ENCODE measurements around the gene ATF7IP2. TPM values are rescaled to one million over a fixed set of nuclear protein-coding genes. Genes with fewer than 3 reads are reported as not detected.
"Not testable (repeated sequence)": the region's sequence is repeated elsewhere in the genome, so short reads cannot be mapped to it uniquely, and the experiment has no call there.

The ATF7IP2 gene
- total RNA-seq, 2 donors from 2014 or later, result 23.0 to 33.2 TPM

DNA sequence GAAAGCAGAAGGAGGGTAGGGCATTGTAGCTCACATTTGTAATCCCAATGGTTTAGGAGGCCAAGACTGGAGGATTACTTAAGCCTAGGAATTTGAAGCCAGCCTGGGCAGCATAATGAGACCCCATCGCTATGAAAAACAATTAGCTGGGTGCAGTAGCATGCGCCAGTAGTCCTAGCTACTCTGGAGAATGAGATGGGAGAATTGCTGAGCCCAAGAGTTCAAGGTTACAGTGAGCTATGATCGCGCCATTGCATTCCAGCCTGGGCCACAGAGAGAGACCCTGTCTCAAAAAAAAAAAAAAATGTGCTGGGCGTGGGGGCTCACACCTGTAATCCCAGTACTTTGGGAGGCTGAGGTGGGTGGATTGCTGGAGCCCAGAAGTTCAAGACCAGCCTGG, 5.0 kb downstream of the ATF7IP2 start:
- H3K27me3 Mint-ChIP-seq, result no peaks in the 10 kb centered on the region
- DNase-seq (ENCODE audit: low spot score) (no peak), ATAC-seq (no peak)
- no peak overlapping the region for H3K27ac Mint-ChIP-seq
- H3K9me3 Mint-ChIP-seq, result no peaks in the 10 kb centered on the region
- peaks cover 38 to 39% of the 10 kb centered on the region in 2 donors for H3K4me1 Mint-ChIP-seq (ENCODE audit: low read depth in 2 of 2)
- no peak overlapping the region for H3K4me3 Mint-ChIP-seq
- peaks cover 14% of the 10 kb centered on the region for H3K36me3 Mint-ChIP-seq

DNA sequence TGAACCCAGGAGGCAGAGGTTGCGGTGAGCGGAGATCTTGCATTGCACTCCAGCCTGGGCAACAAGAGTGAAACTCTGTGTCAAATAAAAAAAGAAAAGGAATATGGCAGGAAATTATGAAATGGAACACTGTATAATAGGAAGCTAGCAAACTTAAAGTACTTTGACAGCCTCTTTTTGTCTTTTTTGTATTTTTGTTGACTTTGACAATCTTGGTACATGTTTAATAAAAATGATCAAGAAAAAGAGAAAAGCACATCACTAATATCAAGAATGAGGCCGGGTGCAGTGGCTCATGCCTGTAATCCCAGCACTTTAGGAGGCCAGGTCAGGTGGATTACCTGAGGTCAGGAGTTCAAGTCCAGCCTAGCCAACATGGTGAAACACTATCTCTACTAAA, 5.5 kb downstream of the ATF7IP2 start:
- no peak for ATAC-seq
- no peaks in the 10 kb centered on the region for H3K9me3 Mint-ChIP-seq
- H3K36me3 Mint-ChIP-seq, result peaks cover 14% of the 10 kb centered on the region
- H3K27ac Mint-ChIP-seq, result no peak overlapping the region
- no peaks in the 10 kb centered on the region for H3K27me3 Mint-ChIP-seq
- no peak for DNase-seq (ENCODE audit: low spot score)
- peaks cover 37 to 38% of the 10 kb centered on the region in 2 donors for H3K4me1 Mint-ChIP-seq (ENCODE audit: low read depth in 2 of 2)
- no peak overlapping the region for H3K4me3 Mint-ChIP-seq

DNA sequence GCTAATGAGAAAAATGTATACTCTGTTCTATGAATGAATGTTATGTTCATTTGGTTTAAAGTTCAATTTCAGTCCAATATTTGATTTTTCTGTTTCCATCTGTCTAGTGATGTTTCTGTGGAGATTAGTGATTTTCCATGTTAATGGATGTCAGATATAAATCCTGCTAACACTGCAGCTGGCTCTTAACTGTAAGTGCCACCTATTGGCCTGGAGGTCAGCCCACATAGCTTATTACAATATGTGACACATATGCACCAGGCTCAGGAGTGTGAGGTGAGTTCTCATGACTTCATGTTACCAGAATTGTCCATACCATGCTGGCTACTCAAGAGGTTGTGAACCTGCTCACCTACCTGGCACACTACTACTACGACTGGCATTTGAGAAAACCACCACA, 17.1 kb downstream of the ATF7IP2 start:
- H3K27me3 Mint-ChIP-seq, result no peaks in the 10 kb centered on the region
- peaks cover 27% of the 10 kb centered on the region for H3K36me3 Mint-ChIP-seq

DNA sequence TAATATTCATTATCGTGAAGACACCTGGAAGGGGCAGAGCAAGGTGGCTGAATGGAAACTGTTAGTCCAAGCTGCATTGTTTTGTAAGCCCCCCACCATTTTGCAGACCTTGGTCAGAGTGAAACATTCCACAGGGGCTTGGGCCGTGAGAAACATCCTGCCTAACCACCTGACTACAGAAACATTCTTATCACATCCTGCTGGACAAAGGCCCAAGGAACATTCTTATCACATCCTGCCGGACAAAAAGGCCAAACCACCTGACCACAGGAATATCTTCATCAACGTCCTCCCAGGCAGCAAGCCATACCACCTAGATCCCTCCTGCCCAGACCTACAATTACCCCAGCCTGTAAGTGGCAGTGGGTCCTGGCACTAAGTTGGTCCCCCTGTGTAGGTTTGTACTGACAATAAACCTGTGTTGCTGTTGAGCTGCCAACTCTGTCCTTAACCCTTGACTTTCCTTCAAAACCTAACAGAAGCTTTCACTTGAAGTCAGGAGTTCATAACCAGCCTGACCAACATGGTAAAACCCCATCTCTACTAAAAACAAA, 19.6 kb downstream of the ATF7IP2 start:
- H3K4me3 Mint-ChIP-seq, result no peak overlapping the region
- H3K4me1 Mint-ChIP-seq (ENCODE audit: low read depth in 2 of 2), result peaks cover 13 to 21% of the 10 kb centered on the region in 2 donors
- ATAC-seq, result no peak
- peaks cover 24% of the 10 kb centered on the region for H3K9me3 Mint-ChIP-seq
- DNase-seq (ENCODE audit: low spot score), result no peak
- no peaks in the 10 kb centered on the region for H3K27me3 Mint-ChIP-seq
- H3K27ac Mint-ChIP-seq, result no peak overlapping the region
- H3K36me3 Mint-ChIP-seq, result peaks cover 51% of the 10 kb centered on the region

More for the DNA sequence above, 17.1 kb downstream of the ATF7IP2 start:
- no peak for ATAC-seq
- H3K4me1 Mint-ChIP-seq (ENCODE audit: low read depth in 2 of 2), result peaks cover 16 to 25% of the 10 kb centered on the region in 2 donors
- no peak overlapping the region for H3K27ac Mint-ChIP-seq
- no peak overlapping the region for H3K4me3 Mint-ChIP-seq
- DNase-seq (ENCODE audit: low spot score), result no peak
- peaks cover 9% of the 10 kb centered on the region for H3K9me3 Mint-ChIP-seq

DNA sequence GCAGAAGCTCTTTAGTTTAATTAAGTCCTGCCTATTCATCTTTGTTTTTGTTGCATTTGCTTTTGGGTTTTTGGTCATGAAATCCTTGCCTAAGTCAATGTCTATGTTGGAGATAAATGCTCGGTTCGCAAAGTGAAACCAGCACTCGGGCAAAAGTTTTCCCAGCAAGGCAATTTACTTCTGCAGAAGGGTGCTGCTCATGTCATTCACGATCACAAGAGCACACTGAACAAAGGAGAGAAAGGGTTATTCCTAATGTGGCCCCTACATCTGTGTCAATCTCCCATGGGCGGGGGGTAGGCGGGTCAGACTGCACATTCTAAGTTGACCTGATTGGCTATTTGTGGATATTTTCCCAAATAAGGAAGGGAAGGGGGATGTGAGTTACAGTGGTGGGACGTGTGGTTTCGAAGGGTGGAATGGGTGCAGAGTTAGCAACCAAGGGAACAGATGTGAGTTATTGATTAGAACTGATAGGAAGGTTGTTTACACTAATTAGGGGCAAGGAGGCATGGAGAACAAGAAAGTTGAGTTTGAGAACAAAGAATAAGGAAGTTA, 23.0 kb downstream of the ATF7IP2 start:
- Mint-ChIP-seq H3K4me1 (ENCODE audit: low read depth in 2 of 2) (peaks cover 4 to 17% of the 10 kb centered on the region in 2 donors), H3K4me3 (no peak overlapping the region), H3K27me3 (no peaks in the 10 kb centered on the region), H3K36me3 (peaks cover 65% of the 10 kb centered on the region), H3K9me3 (peaks cover 37% of the 10 kb centered on the region), H3K27ac (no peak overlapping the region)
- ATAC-seq (no peak), DNase-seq (ENCODE audit: low spot score) (no peak)

- not testable (repeated sequence) for ATAC-seq; DNase-seq (ENCODE audit: low spot score); H3K4me3 Mint-ChIP-seq; H3K27ac Mint-ChIP-seq; H3K27me3 Mint-ChIP-seq
- H3K9me3 Mint-ChIP-seq, result peaks cover 42% of the 10 kb centered on the region
- peaks cover 72% of the 10 kb centered on the region for H3K36me3 Mint-ChIP-seq
- peaks cover 4 to 17% of the 10 kb centered on the region in 2 donors for H3K4me1 Mint-ChIP-seq (ENCODE audit: low read depth in 2 of 2)
Measured at GRCh38 chr16:10409713-10410112, 23.9 kb downstream of the ATF7IP2 start.

GRCh38 chr16:10410469-10410868, 24.6 kb downstream of the ATF7IP2 start:
- Mint-ChIP-seq H3K9me3 (peaks cover 44% of the 10 kb centered on the region), H3K27me3 (no peaks in the 10 kb centered on the region), H3K27ac (no peak overlapping the region), H3K4me3 (no peak overlapping the region), H3K36me3 (peaks cover 80% of the 10 kb centered on the region), H3K4me1 (ENCODE audit: low read depth in 2 of 2) (peaks cover 4 to 17% of the 10 kb centered on the region in 2 donors)
- DNase-seq (ENCODE audit: low spot score) (no peak), ATAC-seq (no peak)

- H3K9me3 Mint-ChIP-seq, result peaks cover 53% of the 10 kb centered on the region
- H3K27ac Mint-ChIP-seq, result no peak overlapping the region
- peaks cover 91% of the 10 kb centered on the region for H3K36me3 Mint-ChIP-seq
- DNase-seq (ENCODE audit: low spot score) (no peak), ATAC-seq (no peak)
- peaks cover 4 to 14% of the 10 kb centered on the region in 2 donors for H3K4me1 Mint-ChIP-seq (ENCODE audit: low read depth in 2 of 2)
- H3K4me3 Mint-ChIP-seq, result no peak overlapping the region
- no peaks in the 10 kb centered on the region for H3K27me3 Mint-ChIP-seq
Measured at GRCh38 chr16:10412935-10413601, 27.2 kb downstream of the ATF7IP2 start.

DNA sequence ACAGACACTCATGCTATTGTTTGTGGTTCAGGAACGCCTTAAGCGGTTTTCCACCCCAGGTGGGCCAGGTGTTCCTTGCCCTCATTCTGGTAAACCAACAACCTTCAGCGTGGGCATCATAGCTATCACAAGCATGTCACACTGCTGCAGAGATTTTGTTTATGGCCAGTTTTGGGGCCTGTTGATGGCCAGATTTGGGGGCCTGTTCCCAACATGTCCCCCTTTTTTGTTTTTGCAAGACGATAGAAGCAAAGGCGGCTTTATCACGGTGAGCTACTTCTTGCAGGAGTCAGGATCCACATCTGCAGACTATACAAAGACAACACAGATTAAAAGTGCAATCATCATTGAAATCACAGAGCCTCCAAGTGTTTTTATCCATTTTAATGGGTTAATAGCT, 32.3 kb downstream of the ATF7IP2 start:
- H3K4me3 Mint-ChIP-seq; H3K4me1 Mint-ChIP-seq (ENCODE audit: low read depth in 2 of 2); H3K27me3 Mint-ChIP-seq; H3K27ac Mint-ChIP-seq; DNase-seq (ENCODE audit: low spot score); ATAC-seq: not testable (repeated sequence)
- H3K36me3 Mint-ChIP-seq, result peaks cover 61% of the 10 kb centered on the region
- H3K9me3 Mint-ChIP-seq, result peaks cover 33% of the 10 kb centered on the region

DNA sequence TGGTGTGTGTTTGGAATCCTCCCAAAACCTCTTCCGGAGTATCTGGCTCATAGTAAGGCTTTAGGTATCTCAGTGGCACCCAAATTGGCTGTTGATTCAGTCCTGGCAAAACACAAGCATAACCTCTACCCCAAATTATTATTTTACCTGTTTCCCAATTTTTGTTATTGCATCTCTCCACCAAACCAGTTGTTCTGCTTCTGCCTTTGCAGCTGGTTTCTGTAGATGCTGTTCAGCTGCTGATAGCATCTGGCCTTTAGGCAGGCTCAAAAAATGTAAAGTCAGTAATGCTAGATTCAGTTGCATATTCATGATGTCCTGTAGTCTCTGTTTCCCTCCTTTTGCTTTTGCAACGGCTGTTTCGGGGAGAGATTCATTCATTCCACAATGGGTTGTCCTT, 33.8 kb downstream of the ATF7IP2 start:
- DNase-seq (ENCODE audit: low spot score), result no peak
- Mint-ChIP-seq H3K27me3 (no peaks in the 10 kb centered on the region), H3K27ac (no peak overlapping the region), H3K9me3 (peaks cover 24% of the 10 kb centered on the region), H3K4me1 (ENCODE audit: low read depth in 2 of 2) (no peaks in the 10 kb centered on the region), H3K4me3 (no peak overlapping the region), H3K36me3 (peaks cover 46% of the 10 kb centered on the region)
- ATAC-seq, result no peak

DNA sequence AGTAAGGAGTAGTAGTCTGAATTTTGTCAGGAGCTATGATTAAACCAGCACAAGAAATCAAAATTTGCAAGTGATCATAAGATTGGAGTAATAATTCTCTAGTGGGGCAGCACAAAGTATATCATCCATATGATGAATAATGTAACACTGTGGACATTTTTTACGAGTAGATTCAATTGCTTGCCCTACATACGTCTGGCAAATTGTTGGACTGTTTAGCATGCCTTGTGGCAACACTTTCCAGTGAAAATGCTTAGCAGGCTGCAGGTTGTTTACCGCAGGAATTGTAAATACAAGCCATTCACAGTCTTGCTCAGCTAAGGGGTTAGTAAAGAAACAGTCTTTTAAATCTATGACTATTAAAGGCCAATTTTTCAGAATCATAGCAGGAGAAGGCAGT, 35.7 kb downstream of the ATF7IP2 start:
- Mint-ChIP-seq H3K4me3 (no peak overlapping the region), H3K9me3 (peaks cover 14% of the 10 kb centered on the region), H3K4me1 (ENCODE audit: low read depth in 2 of 2) (no peaks in the 10 kb centered on the region), H3K36me3 (peaks cover 28% of the 10 kb centered on the region), H3K27me3 (no peaks in the 10 kb centered on the region), H3K27ac (no peak overlapping the region)
- ATAC-seq (no peak), DNase-seq (ENCODE audit: low spot score) (no peak)

DNA sequence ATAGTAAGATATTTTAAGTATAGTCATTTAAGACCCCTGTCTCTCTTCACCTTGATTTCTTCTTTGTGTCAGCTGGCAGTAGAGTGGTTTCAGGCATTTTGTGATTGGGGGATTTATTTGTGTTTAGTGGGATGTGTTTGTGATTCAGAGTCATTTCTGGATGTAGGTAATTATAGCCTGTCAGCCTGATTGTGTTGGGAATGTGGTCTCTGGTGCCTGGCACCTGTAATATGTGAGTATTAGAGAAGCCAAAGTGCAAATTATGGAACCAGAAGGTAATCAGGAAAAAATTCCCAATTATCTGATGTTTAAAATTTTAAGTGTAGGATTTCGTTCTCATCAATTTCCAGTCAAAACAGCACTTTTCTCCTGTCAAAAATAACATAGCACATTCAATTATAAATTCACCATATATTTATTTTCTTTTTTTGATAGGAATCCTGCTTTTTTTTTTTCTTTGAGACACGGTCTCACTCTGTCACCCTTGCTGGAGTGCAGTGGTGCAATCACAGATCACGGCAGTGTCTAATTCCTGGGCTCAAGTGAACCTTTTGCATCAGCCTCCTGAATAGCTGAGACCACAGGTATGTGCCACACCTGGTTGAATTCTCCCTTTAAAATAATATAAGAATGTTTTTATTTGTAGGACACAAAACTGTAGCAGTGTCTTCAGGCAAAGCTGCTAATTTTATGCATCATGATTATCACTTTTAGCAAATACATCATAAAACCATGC, 42.7 kb downstream of the ATF7IP2 start:
- peaks cover 12% of the 10 kb centered on the region for H3K36me3 Mint-ChIP-seq

DNA sequence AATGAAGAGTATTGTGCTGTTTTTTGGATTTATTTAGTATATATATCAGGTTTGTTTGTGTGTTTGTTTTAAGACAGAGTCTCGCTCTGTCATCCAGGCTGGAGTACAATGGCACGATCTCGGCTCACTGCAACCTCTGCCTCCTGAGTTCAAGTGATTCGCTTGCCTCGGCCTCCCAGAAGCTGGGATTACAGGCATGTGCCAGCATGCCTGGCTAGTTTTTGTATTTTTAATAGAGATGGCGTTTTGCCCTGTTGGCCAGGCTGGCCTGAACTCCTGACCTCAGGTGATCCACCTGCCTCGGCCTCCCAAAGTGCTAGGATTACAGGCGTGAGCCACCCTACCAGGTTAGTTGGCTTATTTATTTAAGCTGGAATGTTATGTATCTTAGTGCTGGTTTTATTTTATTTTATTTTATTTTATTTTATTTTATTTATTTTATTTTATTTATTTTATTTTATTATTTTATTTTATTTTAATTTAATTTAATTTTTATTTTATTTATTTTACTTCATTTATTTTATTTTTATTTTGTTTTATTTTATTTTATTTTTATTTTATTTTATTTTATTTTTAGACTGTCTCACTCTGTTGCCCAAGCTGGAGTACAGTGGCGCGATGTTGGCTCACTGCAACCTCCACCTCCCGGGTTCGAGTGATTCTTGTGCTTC, 43.6 kb downstream of the ATF7IP2 start:
- ATAC-seq; H3K27me3 Mint-ChIP-seq; H3K4me3 Mint-ChIP-seq; H3K27ac Mint-ChIP-seq; H3K9me3 Mint-ChIP-seq; H3K4me1 Mint-ChIP-seq (ENCODE audit: low read depth in 2 of 2); DNase-seq (ENCODE audit: low spot score): not testable (repeated sequence)
- peaks cover 19% of the 10 kb centered on the region for H3K36me3 Mint-ChIP-seq

More for the DNA sequence above, 42.7 kb downstream of the ATF7IP2 start:
- H3K4me1 Mint-ChIP-seq (ENCODE audit: low read depth in 2 of 2), result peaks cover 0 to 4% of the 10 kb centered on the region in 2 donors
- H3K9me3 Mint-ChIP-seq, result no peaks in the 10 kb centered on the region
- ATAC-seq (no peak), DNase-seq (ENCODE audit: low spot score) (no peak)
- H3K4me3 Mint-ChIP-seq, result no peak overlapping the region
- no peak overlapping the region for H3K27ac Mint-ChIP-seq
- no peaks in the 10 kb centered on the region for H3K27me3 Mint-ChIP-seq
